Activated CD8-positive, alpha-beta memory T cell treated with anti-CD3 and anti-CD28 coated beads for 1 hour (primary cell): Measurements from ENCODE around the gene PI4KA.
"Not testable (repeated sequence)": the region's sequence is repeated elsewhere in the genome, so short reads cannot be mapped to it uniquely, and the experiment has no call there.

Experiments
- DNase-seq, 2 donors: peaks; one replicate each; pipeline ENCODE4 v3.0.0-alpha.2; 2020; ENCODE audit warnings: low read depth in 1 of 2; ENCODE audit errors: extremely low read depth in 1 of 2

Gene PI4KA

DNA sequence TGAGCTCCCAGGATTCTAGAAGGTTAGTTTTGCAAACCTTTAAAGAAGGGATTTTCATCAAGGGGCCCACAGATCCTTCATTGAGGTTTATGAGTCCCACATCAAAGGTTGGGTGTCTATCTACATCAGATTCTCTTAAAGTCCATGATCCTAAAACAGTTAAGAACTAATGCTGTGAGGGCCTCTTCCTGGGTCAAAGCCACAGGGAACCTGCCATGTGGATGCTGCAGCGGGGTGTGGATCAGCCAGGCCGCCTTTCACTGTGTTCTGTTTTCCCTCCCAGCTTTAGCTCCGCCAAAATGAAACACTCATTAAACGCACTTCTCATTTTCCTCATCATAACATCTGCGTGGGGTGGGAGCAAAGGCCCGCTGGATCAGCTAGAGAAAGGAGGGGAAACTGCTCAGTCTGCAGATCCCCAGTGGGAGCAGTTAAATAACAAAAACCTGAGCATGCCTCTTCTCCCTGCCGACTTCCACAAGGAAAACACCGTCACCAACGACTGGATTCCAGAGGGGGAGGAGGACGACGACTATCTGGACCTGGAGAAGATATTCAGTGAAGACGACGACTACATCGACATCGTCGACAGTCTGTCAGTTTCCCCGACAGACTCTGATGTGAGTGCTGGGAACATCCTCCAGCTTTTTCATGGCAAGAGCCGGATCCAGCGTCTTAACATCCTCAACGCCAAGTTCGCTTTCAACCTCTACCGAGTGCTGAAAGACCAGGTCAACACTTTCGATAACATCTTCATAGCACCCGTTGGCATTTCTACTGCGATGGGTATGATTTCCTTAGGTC lies 79.4 kb downstream of the PI4KA start:
- no peak for DNase-seq

DNA sequence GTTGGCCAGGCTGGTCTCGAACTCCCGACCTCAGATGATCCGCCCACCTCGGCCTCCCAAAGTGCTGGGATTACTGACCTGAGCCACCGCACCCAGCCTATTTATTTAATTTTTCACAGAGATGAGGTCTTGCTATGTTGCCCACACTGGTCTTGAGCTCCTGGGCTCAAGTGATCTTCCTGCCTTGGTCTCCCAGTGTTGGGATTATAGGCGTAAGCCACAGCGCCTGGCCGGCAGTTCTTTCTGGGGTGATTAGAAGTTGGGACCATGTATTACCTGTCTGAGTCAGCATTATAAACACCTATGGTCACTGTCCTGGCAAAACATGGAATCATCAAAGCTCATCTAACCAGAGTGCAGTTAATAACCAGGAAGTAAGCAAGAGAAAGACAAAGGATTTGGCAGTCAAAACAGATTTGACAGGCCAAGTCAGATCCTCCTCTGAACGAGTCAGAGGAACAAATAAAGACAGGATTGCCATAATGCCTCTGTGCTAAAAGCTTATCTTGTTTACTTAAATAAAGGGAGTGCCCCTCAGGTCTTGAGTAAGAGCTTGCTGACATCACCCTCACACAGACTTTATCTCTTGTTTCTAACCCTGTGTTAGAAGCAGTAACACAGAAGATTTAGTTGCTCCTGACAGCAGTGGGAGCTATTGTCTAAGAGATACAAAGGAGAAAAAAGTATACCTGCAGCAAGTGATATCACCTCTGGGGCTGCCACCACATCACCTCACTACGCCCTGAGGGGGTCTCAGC lies 81.0 kb downstream of the PI4KA start:
- DNase-seq: no peak

DNA sequence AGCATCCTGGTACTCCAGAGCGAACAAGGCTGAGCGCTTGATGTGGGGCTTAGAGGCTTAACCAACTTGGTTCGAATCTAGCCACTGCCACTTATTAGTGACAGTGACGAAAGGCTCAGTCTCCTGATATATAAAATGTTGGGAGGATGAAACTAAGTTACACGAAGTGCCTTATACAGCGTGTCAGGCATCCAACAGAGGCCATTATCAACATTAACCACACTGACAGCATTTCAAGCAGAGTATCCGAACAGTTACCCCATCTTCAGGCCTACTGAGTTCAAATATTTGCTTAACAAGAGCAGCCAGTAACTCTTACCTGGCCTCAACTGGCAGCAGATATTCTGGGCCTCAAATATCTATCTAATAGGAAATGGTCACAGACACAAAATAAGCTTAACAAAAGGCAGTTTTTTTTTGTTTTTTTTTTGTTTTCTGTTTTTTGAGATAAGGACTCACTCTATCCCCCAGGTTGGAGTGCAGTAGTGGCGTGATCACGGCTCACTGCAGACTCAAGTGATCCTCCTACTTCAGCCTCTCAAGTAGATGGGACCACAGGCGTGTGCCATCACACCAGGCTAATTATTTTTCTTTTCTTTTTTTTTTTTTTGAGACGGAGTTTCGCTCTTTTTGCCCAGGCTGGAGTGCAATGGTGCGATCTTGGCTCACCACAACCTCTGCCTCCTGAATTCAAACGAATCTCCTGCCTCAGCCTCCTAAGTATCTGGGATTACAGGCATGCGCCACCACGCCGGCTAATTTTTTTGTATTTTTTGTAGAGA lies 81.8 kb downstream of the PI4KA start:
- no peak for DNase-seq

DNA sequence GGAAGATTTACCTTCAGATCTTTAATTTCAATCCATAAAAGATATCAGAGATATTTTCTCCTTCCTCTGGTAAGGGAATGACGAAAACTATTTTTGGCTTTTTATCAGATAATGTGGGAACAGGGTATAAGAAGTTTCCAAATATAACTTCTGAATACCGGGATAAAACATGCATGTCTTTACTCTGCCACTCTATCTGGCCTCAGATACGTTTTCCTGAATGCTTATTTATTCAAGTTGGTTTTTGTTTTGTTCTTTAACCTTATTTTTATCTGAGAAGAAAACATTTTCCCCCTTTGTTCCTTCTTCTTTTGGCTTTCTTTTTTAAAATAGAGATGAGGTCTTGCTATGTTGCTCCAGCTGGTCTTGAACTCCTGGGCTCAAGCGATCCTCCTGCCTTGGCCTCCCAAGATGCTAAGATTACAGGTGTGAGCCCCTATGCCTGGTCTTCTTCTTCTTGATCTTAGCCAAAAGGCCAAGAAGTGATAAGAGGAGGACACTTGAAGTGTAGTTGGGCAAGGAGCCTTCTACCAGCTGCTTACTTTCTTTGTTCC lies 83.2 kb downstream of the PI4KA start:
- no peak for DNase-seq

DNA sequence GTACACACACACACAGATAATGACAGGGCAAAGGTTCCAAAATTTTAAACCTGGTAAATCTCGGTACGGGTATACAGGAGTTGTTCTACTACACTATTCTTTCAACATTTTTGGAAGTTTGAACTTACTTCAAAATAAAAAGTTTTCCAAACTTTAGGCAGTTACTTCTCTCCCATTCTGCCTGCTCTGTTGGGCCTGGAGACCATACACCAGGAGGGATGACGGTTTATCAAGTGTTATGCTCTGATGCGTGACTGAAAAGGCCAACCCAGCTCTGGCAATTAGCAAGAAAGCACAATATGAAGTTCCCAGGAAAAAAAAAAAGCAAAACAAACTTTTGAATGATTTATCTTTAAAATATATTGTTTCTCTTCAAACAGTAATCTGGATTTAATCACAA lies 83.7 kb downstream of the PI4KA start:
- DNase-seq: no peak

DNA sequence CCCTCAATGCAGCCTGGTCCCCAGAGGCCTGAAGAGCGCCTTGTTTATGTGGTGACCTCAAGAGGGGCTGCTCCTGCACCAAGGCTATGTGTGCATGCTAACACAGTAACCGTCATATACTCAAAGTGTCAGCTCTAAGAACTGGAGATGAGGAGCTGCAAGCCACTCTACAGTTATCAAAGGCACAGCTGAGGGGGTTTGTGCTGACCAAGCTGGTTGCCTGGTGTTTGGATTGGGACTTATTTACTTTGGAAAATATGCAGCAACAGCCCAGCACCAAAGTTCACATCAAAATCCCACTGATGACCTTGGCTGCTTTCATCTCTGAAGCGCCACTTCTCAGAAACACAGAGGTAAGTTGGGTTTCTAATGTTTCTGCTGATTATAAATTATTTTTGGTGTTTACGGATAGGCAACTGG lies 84.8 kb downstream of the PI4KA start, which contains the start of gene SERPIND1:
TSS of gene SERPIND1 (plus strand) at position 321 of the 420 bp plus-strand sequence. CDS start 5,200 bp downstream, outside the sequence.
- DNase-seq: no peak

DNA sequence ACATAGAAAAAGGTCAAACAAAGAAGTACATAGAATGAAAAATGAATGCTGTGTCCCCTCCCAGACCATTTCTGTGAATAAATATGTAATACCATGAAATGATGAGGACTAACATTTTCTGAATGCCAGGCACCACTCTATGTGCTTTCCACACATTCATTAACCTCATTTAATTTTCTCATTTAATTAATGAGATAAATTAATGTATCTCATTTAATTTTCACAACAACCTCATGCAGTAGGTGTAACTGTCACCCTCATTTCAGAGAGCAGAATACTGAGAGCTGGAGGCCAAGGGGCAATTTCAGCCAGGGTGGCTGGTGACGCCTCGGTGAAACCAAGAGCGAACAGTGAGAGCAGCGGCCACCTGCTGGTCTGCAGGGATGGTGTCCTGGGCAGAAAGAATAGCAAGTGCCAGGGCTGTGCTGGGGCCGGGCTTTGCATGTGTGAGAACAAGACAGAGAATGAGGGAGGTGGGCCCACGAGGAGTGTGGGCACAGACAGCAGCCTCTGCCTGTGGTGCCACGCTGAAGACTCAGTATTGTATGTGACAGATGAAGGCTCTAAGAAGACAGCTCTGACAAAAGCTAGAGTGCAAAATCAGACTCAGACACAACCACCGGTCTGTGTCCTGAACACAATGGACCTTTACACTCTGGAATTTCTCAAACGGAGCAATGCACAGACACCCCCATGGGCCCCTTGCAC lies 86.5 kb downstream of the PI4KA start:
- DNase-seq: no peak

DNA sequence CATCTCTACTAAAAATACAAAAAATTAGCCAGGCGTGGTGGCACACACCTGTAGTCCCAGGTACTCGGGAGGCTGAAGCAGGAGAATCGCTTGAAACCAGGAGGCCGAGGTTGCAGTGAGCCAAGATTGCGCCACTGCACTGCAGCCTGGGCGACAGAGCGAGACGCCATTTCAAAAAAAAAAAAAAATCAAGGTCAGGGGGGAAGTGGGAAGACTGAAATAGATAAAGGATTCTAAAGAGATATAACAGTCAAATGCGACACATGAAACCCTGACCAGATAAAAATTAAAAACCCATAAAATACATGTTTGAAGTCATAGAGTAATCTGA lies 89.2 kb downstream of the PI4KA start:
- not testable (repeated sequence) for DNase-seq

DNA sequence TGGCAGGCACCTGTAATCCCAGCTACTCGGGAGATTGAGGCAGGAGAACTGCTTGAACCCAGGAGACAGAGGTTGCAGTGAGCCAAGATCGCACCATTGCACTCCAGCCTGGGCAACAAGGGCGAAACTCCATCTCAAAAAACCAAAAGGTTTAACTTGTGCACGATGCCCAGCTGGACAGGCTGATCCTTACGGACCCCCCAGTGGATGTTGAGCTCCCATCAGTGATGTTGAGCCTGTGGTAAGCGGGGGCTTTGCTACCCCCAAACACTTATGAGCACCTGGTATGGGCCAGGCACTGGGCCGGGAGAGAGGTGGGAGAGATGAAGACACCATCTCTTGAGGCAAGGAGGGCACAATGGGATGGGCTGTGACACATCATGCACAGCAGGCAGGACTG lies 92.1 kb downstream of the PI4KA start:
- no peak for DNase-seq

DNA sequence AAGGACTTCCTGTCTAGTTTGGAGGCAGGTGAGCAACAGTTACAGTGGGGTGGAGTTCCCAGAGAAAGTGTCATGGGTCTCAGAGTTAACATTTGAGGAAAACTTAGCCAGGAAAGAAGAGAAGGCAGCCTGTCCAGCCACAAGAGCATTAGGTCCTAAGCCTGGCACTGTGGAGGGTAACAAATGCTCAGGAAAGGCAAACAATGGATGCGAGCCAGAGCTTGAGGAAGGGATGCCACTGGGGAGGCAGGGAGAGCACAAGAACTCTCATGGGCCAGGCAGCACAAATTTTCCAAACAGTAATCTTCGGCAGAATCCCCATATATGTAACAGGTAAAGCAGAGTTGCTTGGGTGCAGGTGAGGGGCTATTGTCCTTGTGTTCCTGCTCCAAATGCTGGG lies 92.7 kb downstream of the PI4KA start:
- no peak for DNase-seq

DNA sequence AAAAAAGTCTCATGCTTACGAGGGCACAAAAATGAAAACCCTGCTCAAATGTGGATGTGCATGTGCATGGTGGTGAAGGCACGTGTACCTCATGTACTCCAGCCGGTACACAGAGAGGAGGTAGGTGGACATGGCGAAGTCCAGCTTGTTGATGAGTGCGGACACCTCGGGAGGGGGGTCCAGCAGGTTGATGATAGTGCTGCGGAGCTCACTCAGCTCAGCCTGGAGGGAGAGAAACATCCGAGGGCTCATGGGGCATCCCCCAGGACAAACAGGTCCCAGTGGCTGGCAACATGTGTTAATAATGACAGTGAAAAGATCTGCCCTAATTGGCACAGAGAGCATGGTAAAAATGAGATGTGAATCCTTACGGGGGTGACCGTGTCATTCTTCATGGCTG lies 93.9 kb downstream of the PI4KA start:
- no peak for DNase-seq

DNA sequence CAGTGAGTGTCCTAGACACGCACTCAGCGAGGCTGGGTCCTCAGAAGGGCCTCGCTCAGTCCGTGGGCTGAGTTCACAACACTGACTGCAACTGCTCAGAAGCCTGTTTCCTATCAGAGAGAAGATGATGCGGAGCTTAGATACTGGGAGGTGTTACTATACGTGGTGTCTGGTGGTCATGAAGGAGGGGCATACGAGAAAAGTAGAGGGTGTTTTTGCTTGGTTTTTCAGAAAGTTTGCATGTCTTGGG lies 94.2 kb downstream of the PI4KA start:
- DNase-seq: no peak

DNA sequence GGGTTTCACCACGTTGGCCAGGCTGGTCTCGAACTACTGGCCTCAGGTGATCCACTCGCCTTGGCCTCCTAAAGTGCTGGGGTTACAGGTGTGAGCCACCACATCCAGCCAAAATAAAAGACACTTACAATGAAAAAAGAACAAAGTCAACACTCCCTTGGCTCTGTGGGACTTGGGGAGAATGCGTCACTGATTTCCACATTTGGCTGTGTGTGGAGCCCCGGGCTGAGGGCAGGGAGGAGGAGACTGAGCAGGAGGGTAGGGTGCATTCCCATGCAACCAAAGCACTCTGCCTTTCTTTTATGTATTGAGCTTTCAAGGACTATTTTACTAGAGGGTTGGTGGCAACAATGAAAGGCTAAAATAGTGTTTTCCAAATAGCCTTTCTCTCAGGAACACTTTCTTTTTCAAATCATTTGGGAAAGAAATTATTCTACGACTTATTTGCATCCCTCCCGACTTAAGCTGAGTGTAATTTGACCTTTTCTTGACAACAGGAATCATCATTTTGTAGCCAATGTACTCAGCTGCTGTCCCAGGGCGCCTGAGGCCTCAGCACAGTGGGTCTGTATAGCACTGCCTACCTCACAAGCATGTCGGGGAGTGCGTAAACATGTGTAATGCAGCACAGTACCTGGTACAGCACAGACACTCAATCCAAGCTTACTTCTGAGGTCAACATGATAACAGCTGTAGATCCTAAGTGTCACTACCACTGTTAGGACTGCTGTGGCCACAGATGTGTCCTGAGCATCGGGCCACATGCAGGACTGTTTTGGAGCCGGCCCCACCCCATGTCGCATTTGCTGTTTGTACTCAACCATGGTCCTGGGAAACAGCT lies 94.8 kb downstream of the PI4KA start:
- DNase-seq: no peak

DNA sequence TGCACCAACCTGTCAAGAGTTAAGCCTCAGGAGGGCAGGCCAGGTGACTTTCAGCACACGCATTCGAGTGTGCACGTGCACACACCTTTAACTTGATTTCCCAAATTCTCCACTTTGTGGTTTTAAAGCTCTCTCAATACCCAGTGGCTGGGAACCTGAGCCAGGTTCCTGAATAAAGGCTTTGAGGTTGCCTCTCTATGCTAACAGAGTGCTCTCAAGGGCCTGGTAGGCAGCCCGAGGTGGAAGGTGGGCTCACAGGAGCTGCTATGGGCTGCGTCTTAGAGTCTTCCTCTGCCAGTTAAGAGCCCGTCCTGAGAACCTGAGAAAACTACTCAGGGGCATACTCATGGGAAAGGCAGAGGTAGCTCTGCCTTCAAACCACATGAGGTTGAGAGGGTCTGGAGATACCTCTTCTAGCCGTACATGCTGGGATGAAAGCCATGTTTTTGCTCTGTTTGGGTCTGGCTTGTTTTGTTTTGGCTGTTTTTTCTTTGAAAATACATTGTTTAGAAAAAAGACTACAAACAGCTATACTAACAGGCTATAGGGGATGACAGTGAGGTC lies 96.3 kb downstream of the PI4KA start:
- DNase-seq: no peak

DNA sequence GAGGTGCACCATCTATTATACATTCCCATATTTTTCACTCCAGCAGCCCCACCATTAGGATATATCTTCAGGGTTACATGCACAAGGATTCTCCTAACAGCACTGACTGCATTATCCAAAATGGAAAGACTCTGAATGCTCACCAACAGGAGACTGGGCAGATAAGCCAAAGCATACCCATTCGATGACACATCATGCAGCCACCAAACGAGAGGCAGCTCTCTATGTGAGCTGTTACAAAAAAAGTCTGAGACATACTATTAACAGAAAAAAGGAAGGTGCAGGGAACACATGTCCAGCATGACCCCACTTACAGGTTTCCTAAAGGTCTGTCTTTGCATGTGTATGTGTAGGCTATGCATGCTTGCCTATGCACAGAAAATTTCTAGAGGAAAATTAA lies 97.1 kb downstream of the PI4KA start:
- no peak for DNase-seq

DNA sequence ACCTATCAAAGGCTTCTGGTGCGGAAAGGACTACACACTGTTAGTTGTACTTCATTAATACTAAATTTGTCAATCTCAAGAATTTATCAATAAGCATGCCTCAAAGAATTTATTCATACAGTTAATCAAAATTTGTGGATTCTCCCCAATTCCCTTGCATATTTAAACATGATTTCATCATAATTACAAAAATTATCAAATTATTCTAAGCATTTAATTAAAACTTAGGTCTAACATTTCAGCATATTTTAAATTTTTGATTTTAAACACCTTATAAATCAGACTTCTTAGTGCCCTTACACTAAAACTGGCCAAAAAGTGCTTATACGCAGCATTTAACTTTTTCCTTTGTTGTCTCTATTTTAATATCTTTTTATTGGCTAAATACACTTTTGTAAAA lies 98.5 kb downstream of the PI4KA start:
- DNase-seq: no peak

DNA sequence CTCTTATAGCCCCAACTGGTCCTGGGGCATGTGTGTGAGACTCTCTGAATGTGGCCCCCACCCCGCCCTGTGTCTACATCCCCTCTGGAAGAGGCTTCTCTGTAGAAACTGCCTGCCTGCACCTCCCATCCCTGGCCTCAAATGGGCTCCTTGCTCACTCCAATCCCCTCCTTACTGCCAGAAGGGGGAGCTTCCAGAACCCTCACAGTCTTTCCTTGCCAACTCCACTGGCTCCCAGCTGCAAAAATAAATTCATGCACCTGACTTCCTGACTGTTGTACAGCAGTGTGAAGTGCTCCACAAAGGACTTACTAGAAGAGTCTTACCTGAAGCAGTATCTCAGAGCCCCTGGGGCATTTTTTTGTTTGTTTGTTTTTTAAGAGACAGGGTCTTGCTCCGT lies 99.9 kb downstream of the PI4KA start:
- DNase-seq: no peak

DNA sequence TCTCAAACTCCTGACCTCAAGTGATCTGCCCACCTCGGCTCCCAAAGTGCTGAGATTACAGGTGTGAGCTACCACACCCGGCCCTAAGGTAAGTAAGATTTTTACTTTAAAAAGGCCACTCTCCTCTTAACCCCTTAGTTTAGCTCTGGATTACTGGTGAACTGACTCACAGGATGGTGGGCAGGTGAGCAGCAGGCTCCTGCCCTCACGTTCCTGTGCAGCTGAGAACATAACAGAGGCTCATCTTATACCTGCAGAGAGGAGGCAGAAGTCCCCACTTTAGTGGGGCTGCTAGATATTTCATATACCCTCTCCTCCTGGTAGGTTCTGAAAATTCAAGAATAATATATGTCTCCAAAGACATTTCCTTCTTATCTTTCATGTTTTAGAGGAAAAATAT lies 101.8 kb downstream of the PI4KA start:
- DNase-seq: no peak

DNA sequence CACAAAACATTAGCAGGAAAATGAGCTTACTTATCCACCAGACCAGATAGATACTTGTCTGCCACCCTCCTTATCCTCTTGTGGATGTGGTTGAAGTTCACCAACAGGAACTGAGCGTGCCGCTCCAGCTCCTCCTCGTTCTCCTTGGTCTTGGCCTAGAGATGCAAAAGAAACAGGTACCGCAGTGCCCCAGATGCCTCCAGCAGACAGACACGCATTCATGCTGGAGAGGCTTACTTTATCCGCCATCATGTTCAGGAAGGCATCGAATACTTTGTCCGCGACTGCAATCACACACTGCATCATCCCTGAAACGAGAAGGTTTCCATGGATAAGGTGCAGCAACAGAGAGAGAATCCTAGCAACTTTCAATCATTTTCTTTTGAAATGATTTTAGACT lies 105.7 kb downstream of the PI4KA start:
- no peak for DNase-seq
